ENCODE measurements around the gene UNC13A. TPM values are rescaled to one million over a fixed set of nuclear protein-coding genes. Genes with fewer than 3 reads are reported as not detected.

UNC13A gene
- total and polyA plus RNA-seq, 2 donors (not counting 1 experiment from before 2014, with no cell fraction given), result under 0.01 to 0.28 TPM

GRCh38 chr19:17726964-17727773 lies 39.0 kb upstream of the UNC13A start:
- Histone ChIP-seq H3K4me3 (replicated peaks in 1 of 4; ENCODE audit: control extremely low read depth in 1 of 4, insufficient read depth in 1 of 4, low read depth in 3 of 4, low read length in 4 of 4) (no peak overlapping the region), H3K9ac (ENCODE audit: insufficient read depth, low read length) (no peak overlapping the region), H3K27me3 (ENCODE audit: control insufficient read depth, insufficient read depth, low read length) (no peaks in the 10 kb centered on the region), H3K4me2 (ENCODE audit: extremely low read depth, insufficient read depth, low read length) (no peak overlapping the region), H3K9me3 (ENCODE audit: control insufficient read depth, insufficient read depth, low read depth, low read length) (no peaks in the 10 kb centered on the region), H4K20me1 (ENCODE audit: control insufficient read depth, extremely low read depth, insufficient read depth, low read length) (no peaks in the 10 kb centered on the region), H3K27ac (ENCODE audit: insufficient read depth, low read length) (no peak overlapping the region), H3K36me3 (ENCODE audit: control insufficient read depth, insufficient read depth, low read length) (peaks cover 29% of the 10 kb centered on the region), H3K4me1 (ENCODE audit: control insufficient read depth, extremely low read depth, insufficient read depth, low read length) (no peaks in the 10 kb centered on the region), H3K79me2 (ENCODE audit: control insufficient read depth, insufficient read depth, low read length) (peaks cover 5% of the 10 kb centered on the region), H2AFZ (ENCODE audit: low read length) (no peak overlapping the region)
- no peak for TF ChIP-seq CTCF (conservative IDR thresholded peaks at IDR 0.05 in 1 of 2, IDR thresholded peaks at IDR 0.05 in 1 of 2; ENCODE audit: low read depth in 1 of 2, low read length in 2 of 2)
- TF ChIP-seq EZH2 (IDR thresholded peaks at IDR 0.05; ENCODE audit: low read length, missing control alignments), result no peak
- no peak for DNase-seq (ENCODE audit: low read depth in 2 of 2)

GRCh38 chr19:17726136-17726741 lies 38.1 kb upstream of the UNC13A start:
- H3K4me2 ChIP-seq (ENCODE audit: extremely low read depth, insufficient read depth, low read length), result no peak overlapping the region
- no peaks in the 10 kb centered on the region for H3K27me3 ChIP-seq (ENCODE audit: control insufficient read depth, insufficient read depth, low read length)
- no peak for DNase-seq (ENCODE audit: low read depth in 2 of 2)
- TF ChIP-seq EZH2 (IDR thresholded peaks at IDR 0.05; ENCODE audit: low read length, missing control alignments), result no peak
- no peak overlapping the region for H3K9ac ChIP-seq (ENCODE audit: insufficient read depth, low read length)
- H2AFZ ChIP-seq (ENCODE audit: low read length), result no peak overlapping the region
- H3K79me2 ChIP-seq (ENCODE audit: control insufficient read depth, insufficient read depth, low read length), result peaks cover 7% of the 10 kb centered on the region
- no peaks in the 10 kb centered on the region for H3K9me3 ChIP-seq (ENCODE audit: control insufficient read depth, insufficient read depth, low read depth, low read length)
- H3K36me3 ChIP-seq (ENCODE audit: control insufficient read depth, insufficient read depth, low read length), result peaks cover 29% of the 10 kb centered on the region
- H4K20me1 ChIP-seq (ENCODE audit: control insufficient read depth, extremely low read depth, insufficient read depth, low read length), result no peaks in the 10 kb centered on the region
- no peak overlapping the region for H3K4me3 ChIP-seq (replicated peaks in 1 of 4; ENCODE audit: control extremely low read depth in 1 of 4, insufficient read depth in 1 of 4, low read depth in 3 of 4, low read length in 4 of 4)
- H3K27ac ChIP-seq (ENCODE audit: insufficient read depth, low read length), result no peak overlapping the region
- no peaks in the 10 kb centered on the region for H3K4me1 ChIP-seq (ENCODE audit: control insufficient read depth, extremely low read depth, insufficient read depth, low read length)

- peaks cover 10% of the 10 kb centered on the region for H3K79me2 ChIP-seq (ENCODE audit: control insufficient read depth, insufficient read depth, low read length)
- H3K4me2 ChIP-seq (ENCODE audit: extremely low read depth, insufficient read depth, low read length), result no peak overlapping the region
- H4K20me1 ChIP-seq (ENCODE audit: control insufficient read depth, extremely low read depth, insufficient read depth, low read length), result no peaks in the 10 kb centered on the region
- H3K4me3 ChIP-seq (replicated peaks in 1 of 4; ENCODE audit: control extremely low read depth in 1 of 4, insufficient read depth in 1 of 4, low read depth in 3 of 4, low read length in 4 of 4), result no peak overlapping the region
- no peak overlapping the region for H3K9ac ChIP-seq (ENCODE audit: insufficient read depth, low read length)
- DNase-seq (ENCODE audit: low read depth in 2 of 2), result no peak
- H3K27ac ChIP-seq (ENCODE audit: insufficient read depth, low read length), result no peak overlapping the region
- H3K36me3 ChIP-seq (ENCODE audit: control insufficient read depth, insufficient read depth, low read length), result peaks cover 29% of the 10 kb centered on the region
- H3K9me3 ChIP-seq (ENCODE audit: control insufficient read depth, insufficient read depth, low read depth, low read length), result no peaks in the 10 kb centered on the region
- peaks cover 3% of the 10 kb centered on the region for H3K4me1 ChIP-seq (ENCODE audit: control insufficient read depth, extremely low read depth, insufficient read depth, low read length)
- no peak overlapping the region for H2AFZ ChIP-seq (ENCODE audit: low read length)
- H3K27me3 ChIP-seq (ENCODE audit: control insufficient read depth, insufficient read depth, low read length), result no peaks in the 10 kb centered on the region
- TF ChIP-seq EZH2 (IDR thresholded peaks at IDR 0.05; ENCODE audit: low read length, missing control alignments) (no peak), CTCF (conservative IDR thresholded peaks at IDR 0.05 in 1 of 2, IDR thresholded peaks at IDR 0.05 in 1 of 2; ENCODE audit: low read depth in 1 of 2, low read length in 2 of 2) (peak in 1 of 2 donors; percentile 24)
Observed at GRCh38 chr19:17725422-17726078, 37.4 kb upstream of the UNC13A start.

Measured in fibroblast of lung (primary cell).